Small intestine (tissue), 7 donors: ENCODE data around the gene TMEM225B. TPM values are rescaled to one million over a fixed set of nuclear protein-coding genes. Genes with fewer than 3 reads are reported as not detected.

Experiments
- DNase-seq, 2 donors: peaks; one replicate each; pipeline versions ENCODE4 v3.0.0 to v3.0.0-alpha.2; 2013
- FAIRE-seq: peaks from 2 replicates; lab custom pipeline; 2012; peaks lifted over from hg19 to GRCh38; lab: Jason Lieb, UNC
- H3K27ac ChIP-seq, 3 donors: one replicate each; pipeline ENCODE4 v1.5.1; 2013; ENCODE audit warnings: low read length in 2 of 3, mild to moderate bottlenecking in 2 of 3, control low read depth in 1 of 3, inconsistent platforms in 1 of 3, low read depth in 1 of 3, moderate library complexity in 1 of 3
- H3K27me3 ChIP-seq, 3 donors: one replicate each; pipeline ENCODE4 v1.6.1; 2013; ENCODE audit warnings: low read length in 3 of 3, inconsistent platforms in 1 of 3; ENCODE audit not compliant: control insufficient read depth in 3 of 3, insufficient read depth in 3 of 3
- H3K36me3 ChIP-seq, 3 donors: one replicate each; pipeline ENCODE4 v1.6.1; 2013; ENCODE audit warnings: low read length in 3 of 3, inconsistent platforms in 1 of 3, low read depth in 1 of 3, mild to moderate bottlenecking in 1 of 3, moderate library complexity in 1 of 3; ENCODE audit not compliant: control insufficient read depth in 3 of 3, insufficient read depth in 2 of 3
- H3K4me1 ChIP-seq, 3 donors: one replicate each; pipeline ENCODE4 v1.6.1; 2013; ENCODE audit warnings: low read length in 2 of 3, inconsistent platforms in 1 of 3, low read depth in 1 of 3, mild to moderate bottlenecking in 1 of 3, moderate library complexity in 1 of 3; ENCODE audit not compliant: control insufficient read depth in 3 of 3, insufficient read depth in 2 of 3
- H3K4me3 ChIP-seq, 3 donors: one replicate each; pipeline ENCODE4 v1.5.1; 2013; ENCODE audit warnings: low read length in 3 of 3, control low read depth in 1 of 3, inconsistent platforms in 1 of 3, low read depth in 1 of 3, mild to moderate bottlenecking in 1 of 3, moderate library complexity in 1 of 3
- H3K9me3 ChIP-seq, 2 donors: one replicate each; pipeline ENCODE4 v1.6.1; 2013; ENCODE audit warnings: low read depth in 1 of 2, low read length in 1 of 2; ENCODE audit not compliant: control insufficient read depth in 2 of 2, insufficient read depth in 1 of 2
- WGBS, 3 donors: extraction: QIAGEN DNeasy Blood & Tissue Kit; methylation state at CpG; one replicate each; pipeline ENCODE4 v1.1.7; 2013; 5-methylcytosine and 5-hydroxymethylcytosine counted together
- polyA plus RNA-seq, 4 donors: library from polyadenylated mRNA; stranded (reverse) in 3 of 4; unstranded in 1 of 4; fragments of 200-250 nt in 3 of 4; fragments of 120-200 nt in 1 of 4; gene quantifications; one replicate each; pipeline versions ENCODE4 v1.2.1 to v1.2.3, GENCODE V29; 2013
- donor health status: healthy with polysubstance abuse.
- donor health status: control.
- donor health status: control.
- donor health status: Bipolar disorder and iron deficiency.
- donor health status: healthy.

The TMEM225B gene
- polyA plus RNA-seq, 4 donors, result 0.45 to 0.93 TPM; not detected in 2

GRCh38 chr7:99558306-99559174 is 39.5 kb upstream of the TMEM225B start, which contains the start of gene ZNF655:
Gene ZNF655 (plus strand): TSS chr7:99558642. CDS start chr7:99560560, 1,918 bp downstream.
- DNase-seq, result peak; percentile 84 to 96
- H3K36me3 ChIP-seq, result peaks cover 11 to 28% (median 13%) of the 10 kb centered on the region in 3 donors
- H3K27ac ChIP-seq, result peak within 1 kb of the TSS; percentile 96 to 98 (median 97)
- no peak for FAIRE-seq
- no peaks in the 10 kb centered on the region for H3K9me3 ChIP-seq
- no peaks in the 10 kb centered on the region for H3K27me3 ChIP-seq
- 0 to 1% (median 0%) methylated on average over 55 to 73 of the region's 73 CpGs for WGBS, 3 donors
- peaks cover 3 to 9% (median 6%) of the 10 kb centered on the region in 3 donors for H3K4me1 ChIP-seq
- peak within 1 kb of the TSS; percentile 76 to 94 (median 76) for H3K4me3 ChIP-seq

- WGBS, 3 donors, result 16 to 25% (median 20%) methylated on average over 31 of the region's 31 CpGs
- no peak for DNase-seq
- Histone ChIP-seq H3K36me3 (peaks cover 17 to 34% (median 19%) of the 10 kb centered on the region in 3 donors), H3K27ac (peak overlapping the region; percentile 96 to 98 (median 97)), H3K4me3 (peak overlapping the region; percentile 76 to 94 (median 76)), H3K27me3 (no peaks in the 10 kb centered on the region), H3K9me3 (no peaks in the 10 kb centered on the region), H3K4me1 (peaks cover 3 to 9% (median 6%) of the 10 kb centered on the region in 3 donors)
- FAIRE-seq, result no peak
Measured at GRCh38 chr7:99559175-99559915, 38.7 kb upstream of the TMEM225B start.

GRCh38 chr7:99560834-99561736 is 37.0 kb upstream of the TMEM225B start:
- FAIRE-seq (no peak), DNase-seq (no peak)
- Histone ChIP-seq H3K4me1 (peaks cover 3 to 9% (median 6%) of the 10 kb centered on the region in 3 donors), H3K27me3 (no peaks in the 10 kb centered on the region), H3K36me3 (peaks cover 19 to 33% (median 23%) of the 10 kb centered on the region in 3 donors), H3K9me3 (no peaks in the 10 kb centered on the region), H3K4me3 (no peak overlapping the region), H3K27ac (no peak overlapping the region)
- WGBS, 3 donors, result 92 to 94% (median 93%) methylated on average over 7 of the region's 7 CpGs

- H3K4me1 ChIP-seq, result peaks cover 3 to 9% (median 6%) of the 10 kb centered on the region in 3 donors
- no peaks in the 10 kb centered on the region for H3K9me3 ChIP-seq
- FAIRE-seq, result no peak
- no peaks in the 10 kb centered on the region for H3K27me3 ChIP-seq
- H3K27ac ChIP-seq, result no peak overlapping the region
- no peak for DNase-seq
- 92 to 100% (median 94%) methylated on average over 2 of the region's 2 CpGs for WGBS, 3 donors
- H3K36me3 ChIP-seq, result peaks cover 19 to 35% (median 23%) of the 10 kb centered on the region in 3 donors
- H3K4me3 ChIP-seq, result no peak overlapping the region
Measured at GRCh38 chr7:99561737-99562051, 36.4 kb upstream of the TMEM225B start.

- Histone ChIP-seq H3K27ac (peak overlapping the region in 2 of 3 donors; percentile 3 to 50), H3K9me3 (no peaks in the 10 kb centered on the region), H3K36me3 (peaks cover 19 to 38% (median 23%) of the 10 kb centered on the region in 3 donors), H3K4me1 (peaks cover under 1 to 7% (median 3%) of the 10 kb centered on the region in 3 donors), H3K4me3 (no peak overlapping the region), H3K27me3 (no peaks in the 10 kb centered on the region)
- 71 to 87% (median 81%) methylated on average over 9 of the region's 9 CpGs for WGBS, 3 donors
- DNase-seq (no peak), FAIRE-seq (no peak)
Measured at GRCh38 chr7:99562114-99562784, 35.8 kb upstream of the TMEM225B start.

GRCh38 chr7:99562832-99563231 is 35.2 kb upstream of the TMEM225B start:
- Histone ChIP-seq H3K4me1 (peaks cover 0 to 4% (median 3%) of the 10 kb centered on the region in 3 donors), H3K4me3 (no peak overlapping the region), H3K27me3 (no peaks in the 10 kb centered on the region), H3K36me3 (peaks cover 19 to 41% (median 23%) of the 10 kb centered on the region in 3 donors), H3K9me3 (no peaks in the 10 kb centered on the region), H3K27ac (peak overlapping the region in 2 of 3 donors; percentile 3 to 50)
- peak; percentile 16 to 66 for DNase-seq
- WGBS, 3 donors, result 42 to 43% (median 43%) methylated on average over 2 of the region's 2 CpGs
- FAIRE-seq, result no peak

GRCh38 chr7:99563650-99564049 is 34.4 kb upstream of the TMEM225B start:
- Histone ChIP-seq H3K27ac (no peak overlapping the region), H3K4me3 (no peak overlapping the region), H3K27me3 (no peaks in the 10 kb centered on the region), H3K36me3 (peaks cover 19 to 47% (median 23%) of the 10 kb centered on the region in 3 donors), H3K9me3 (no peaks in the 10 kb centered on the region), H3K4me1 (peaks cover 0 to 4% (median 3%) of the 10 kb centered on the region in 3 donors)
- 93 to 95% (median 94%) methylated on average over 10 of the region's 10 CpGs for WGBS, 3 donors
- FAIRE-seq (no peak), DNase-seq (no peak)
